ENCODE data around the gene KRTAP10-4.
"Not testable (repeated sequence)": the region's sequence is repeated elsewhere in the genome, so short reads cannot be mapped to it uniquely, and the experiment has no call there.

The KRTAP10-4 gene

DNA sequence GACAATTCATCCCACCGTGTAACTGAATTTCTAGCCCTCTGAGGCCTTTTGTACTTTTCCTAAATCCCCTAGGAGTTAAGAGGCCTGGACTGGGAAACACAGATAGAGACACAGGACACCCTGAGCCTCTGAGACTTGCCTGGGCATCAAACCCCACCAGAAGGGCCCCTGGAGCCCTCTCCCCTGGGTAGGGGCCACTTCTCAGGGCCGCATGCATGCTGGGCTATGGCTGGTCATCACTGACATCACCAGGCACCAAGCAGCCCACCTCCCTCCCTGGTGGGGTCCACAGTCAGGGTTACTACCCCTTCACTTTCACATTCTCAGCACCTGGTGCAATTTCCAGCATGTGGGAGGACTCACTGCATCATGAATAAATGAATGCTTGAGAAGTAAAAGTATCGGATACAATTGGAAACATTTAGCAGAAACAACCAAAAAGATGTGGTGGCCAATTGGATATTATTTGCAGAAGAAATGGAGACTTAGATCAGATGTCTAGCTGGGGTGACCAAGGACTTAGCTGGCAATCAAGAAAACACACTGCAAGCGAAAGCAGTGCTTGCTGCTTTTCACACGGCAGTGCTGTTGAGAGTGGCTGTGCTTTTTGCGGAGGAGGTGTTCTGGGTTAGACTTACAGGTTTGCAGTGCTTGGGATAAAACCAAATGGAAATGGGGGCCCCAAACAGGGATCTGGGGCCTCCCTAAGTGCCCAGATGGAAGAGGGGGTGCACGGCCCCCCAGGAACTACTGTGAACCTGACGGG lies 25.9 kb downstream of the KRTAP10-4 start:
- DNase-seq (ENCODE audit: low read depth) = no peak

DNA sequence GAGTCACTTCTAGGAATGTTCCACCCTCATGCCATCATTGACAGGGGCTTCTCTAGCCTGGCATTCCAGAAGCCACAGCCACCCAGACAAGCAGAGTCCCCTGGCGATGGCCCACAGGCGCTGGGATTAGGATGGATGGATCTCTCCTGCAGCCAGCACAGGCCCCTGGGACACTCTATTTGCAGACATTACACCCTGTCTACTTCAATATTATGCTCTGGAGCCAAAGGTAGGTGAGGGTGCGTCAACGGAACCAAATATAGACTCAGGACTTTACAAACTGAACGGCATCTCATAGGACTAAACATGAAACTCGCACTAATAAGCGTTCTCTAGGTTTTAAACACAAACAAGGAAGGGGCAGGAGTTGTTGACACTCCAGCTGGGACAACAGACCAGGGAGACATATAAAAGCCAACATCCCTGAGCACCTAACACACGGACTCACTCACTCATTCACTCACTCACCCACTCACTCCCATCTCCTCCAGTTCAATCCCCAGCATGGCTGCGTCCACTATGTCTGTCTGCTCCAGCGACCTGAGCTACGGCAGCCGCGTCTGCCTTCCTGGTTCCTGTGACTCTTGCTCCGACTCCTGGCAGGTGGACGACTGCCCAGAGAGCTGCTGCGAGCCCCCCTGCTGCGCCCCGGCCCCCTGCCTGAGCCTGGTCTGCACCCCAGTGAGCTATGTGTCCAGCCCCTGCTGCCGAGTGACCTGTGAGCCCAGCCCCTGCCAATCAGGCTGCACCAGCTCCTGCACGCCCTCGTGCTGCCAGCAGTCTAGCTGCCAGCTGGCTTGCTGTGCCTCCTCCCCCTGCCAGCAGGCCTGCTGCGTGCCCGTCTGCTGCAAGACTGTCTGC lies 26.8 kb downstream of the KRTAP10-4 start, which contains the start of gene KRTAP10-7:
KRTAP10-7 (plus strand) TSS at position 480 of the 861 bp plus-strand sequence; CDS start at position 505, 25 bp downstream.
- not testable (repeated sequence) for DNase-seq (ENCODE audit: low read depth)

DNA sequence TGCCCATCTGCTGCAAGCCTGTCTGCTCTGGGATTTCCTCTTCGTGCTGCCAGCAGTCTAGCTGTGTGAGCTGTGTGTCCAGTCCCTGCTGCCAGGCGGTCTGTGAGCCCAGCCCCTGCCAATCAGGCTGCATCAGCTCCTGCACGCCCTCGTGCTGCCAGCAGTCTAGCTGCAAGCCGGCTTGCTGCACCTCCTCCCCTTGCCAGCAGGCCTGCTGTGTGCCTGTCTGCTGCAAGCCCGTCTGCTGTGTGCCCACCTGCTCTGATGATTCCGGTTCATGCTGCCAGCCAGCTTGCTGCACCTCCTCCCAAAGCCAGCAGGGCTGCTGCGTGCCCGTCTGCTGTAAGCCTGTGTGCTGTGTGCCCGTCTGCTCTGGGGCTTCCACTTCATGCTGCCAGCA lies 27.6 kb downstream of the KRTAP10-4 start:
- DNase-seq (ENCODE audit: low read depth) = not testable (repeated sequence)

DNA sequence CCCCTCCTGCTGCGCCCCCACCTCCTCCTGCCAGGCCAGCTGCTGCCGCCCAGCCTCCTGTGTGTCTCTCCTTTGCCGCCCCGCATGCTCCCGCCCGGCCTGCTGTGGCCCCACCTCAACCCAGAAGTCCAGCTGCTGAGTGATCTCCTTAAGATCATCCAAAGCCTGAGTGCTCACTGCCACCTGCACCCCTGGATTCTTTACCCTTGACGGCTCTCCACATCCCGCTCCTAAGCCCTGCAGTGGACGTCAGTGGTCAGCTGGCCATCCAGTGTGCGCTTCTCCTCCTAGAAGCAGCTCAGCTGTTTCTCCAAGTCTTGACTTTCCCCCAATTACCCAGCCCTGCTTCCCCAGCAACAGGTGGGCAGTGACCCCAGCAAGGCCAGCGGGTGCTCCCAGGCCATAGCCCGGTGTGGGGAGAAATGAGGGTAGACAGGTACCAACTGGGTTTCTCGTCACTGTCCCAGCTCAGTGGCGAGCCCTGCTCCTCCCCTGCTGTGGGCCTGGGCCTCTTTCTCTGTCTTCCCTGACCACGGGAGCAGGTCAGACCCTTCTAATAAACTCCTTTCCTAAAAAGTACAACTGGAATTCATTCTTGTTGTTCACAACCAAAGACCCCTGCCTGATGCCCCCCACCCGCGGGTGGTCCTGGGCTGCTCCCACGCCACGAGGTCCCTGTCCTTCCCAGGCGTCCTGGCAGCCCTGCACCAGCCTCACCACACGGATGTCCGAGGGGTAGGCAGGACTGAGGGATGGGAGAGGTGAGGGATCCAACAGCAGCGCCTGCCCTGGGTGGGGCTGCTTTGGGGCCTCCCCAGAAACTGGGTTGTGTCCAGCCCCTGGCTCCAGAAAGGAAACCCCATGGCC lies 28.3 kb downstream of the KRTAP10-4 start:
- no peak for DNase-seq (ENCODE audit: low read depth)

DNA sequence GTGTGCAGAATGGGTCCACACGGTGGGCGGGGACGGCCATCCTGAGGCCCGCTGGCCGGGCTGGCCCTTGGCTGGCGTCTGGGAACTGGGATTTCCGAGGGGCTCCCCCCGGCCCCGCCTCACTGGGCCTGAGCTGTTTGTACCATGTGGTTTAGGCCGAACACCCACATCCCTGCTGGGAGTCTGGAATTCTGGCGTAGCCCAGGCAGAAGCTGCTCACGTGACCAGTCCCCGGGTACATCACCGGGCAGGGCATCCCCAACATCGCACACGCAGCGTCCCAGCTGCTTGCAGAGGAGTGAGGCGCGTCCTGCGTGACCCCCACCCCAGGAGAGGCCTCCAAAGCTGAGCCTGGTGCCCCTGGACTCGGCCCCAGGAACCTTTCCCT lies 28.9 kb downstream of the KRTAP10-4 start:
- no peak for DNase-seq (ENCODE audit: low read depth)

DNA sequence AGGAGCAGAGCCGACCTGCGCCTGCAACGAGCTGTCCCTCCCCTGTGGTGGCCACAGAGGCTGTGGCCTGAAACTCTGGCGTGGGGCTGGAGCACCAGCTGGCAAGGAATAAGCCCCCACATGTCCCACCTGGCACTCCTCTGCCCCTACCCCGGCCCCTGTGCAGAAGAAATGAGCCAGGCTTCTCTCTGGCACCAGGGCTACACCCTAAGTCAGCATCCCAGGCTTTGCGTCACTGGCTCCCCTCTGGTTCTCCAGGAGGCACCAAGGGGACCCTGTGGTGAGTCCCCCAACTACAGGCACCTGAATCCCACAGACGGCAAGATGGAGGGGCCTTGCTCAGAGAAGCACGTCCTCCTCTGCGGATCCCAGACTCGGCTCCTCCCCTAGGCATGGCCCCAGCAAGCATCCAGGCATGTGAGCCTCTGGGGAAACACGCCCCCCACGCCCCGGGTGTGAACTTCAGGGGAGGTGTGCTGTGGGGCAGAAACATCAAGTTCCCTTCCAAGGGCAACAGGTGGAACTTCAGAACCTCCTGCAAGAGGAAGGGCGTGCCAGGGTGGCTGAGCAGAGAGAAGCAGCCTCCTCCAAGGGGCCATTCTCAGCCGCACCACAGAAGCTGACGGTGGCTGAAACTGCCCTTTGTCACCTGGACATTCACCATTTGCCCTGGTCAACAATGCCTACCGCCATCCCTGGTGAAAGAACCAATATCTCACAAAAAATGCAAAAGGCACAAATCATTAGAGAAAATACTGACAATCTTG lies 29.8 kb downstream of the KRTAP10-4 start:
- DNase-seq (ENCODE audit: low read depth) = no peak

DNA sequence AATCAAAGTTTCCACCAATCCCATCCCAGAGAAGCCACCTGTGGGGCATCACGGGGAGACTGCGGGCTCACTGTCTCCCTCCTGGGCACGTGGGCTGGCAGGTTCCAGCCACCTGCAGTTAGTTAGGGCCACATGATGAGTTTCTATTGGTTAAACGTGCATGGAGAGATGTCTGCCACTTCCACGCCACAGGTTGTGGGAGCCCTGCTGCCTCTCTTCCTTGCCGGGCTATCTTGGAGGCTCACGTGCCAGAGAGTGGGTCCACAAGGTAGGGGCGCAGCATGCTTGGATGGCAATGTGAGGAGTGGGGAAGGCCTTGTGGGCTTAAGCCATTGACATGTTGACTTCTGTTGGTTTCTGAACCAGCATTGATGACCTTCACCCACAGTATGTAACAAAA lies 30.4 kb downstream of the KRTAP10-4 start:
- no peak for DNase-seq (ENCODE audit: low read depth)

DNA sequence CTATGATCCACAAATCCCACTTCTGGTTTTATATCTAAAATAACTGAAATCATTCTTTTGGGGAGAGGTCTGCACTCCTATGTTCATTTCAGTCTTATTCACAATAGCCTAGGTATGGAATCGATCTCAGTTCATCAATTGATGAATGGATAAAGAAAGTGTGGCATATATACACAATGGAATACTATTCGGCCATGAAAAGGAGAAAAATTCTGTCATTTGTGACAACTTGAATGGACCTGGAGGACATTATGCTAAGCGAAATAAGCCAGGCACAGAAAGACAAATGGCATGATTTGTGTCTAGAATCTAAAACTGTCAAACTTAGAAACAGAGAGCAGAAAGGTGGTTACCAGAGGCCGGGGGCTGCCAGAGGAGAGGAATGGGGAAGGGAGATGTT lies 33.0 kb downstream of the KRTAP10-4 start:
- DNase-seq (ENCODE audit: low read depth) = no peak

DNA sequence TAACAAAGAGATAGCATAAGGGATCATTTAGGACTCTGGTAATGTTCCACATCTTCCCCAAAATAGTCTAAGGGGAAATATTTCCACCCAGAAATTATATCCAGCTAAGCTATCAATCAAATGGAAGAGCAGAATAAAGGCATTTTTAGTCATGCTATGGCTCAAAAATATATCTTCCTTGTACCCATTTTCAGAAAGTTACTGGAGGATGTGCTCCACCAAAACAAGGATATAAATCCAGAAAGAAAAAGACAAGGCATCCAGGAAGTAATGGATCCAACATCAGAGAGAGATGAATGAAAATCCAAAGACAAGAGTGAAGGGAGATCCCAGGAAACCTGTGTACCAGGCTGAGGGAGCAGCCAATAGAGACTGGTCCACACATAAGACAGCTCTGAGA lies 35.7 kb downstream of the KRTAP10-4 start:
- no peak for DNase-seq (ENCODE audit: low read depth)

DNA sequence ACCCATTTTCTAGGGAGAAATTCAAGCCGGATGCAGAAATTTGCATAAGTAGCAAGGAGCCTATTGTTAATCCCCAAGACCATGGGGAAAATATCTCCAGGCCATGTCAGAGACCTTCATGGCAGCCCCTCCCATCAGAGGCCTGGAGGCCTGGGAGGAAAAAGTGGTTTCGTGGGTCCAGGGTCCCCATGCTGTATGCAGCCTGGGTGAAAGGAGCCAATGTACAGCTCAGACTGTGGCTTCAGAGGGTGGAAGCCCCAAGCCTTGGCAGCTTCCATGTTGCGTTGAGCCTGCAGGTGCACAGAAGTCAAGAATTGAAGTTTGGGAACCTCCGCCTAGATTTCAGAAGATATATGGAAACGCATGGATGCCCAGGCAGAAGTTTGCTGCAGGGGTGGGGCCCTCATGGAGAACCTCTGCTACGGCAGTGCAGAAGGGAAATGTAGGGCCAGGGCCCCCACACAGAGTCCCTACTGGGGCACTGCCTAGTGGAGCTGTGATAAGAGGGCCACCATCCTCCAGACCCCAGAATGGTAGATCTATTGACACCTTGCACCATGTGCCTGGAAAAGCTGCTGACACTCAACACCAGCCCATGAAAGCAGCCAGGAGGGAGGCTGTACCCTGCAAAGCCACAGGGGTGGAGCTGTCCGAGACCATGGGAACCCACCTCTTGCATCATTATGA lies 36.8 kb downstream of the KRTAP10-4 start:
- DNase-seq (ENCODE audit: low read depth) = not testable (repeated sequence)

DNA sequence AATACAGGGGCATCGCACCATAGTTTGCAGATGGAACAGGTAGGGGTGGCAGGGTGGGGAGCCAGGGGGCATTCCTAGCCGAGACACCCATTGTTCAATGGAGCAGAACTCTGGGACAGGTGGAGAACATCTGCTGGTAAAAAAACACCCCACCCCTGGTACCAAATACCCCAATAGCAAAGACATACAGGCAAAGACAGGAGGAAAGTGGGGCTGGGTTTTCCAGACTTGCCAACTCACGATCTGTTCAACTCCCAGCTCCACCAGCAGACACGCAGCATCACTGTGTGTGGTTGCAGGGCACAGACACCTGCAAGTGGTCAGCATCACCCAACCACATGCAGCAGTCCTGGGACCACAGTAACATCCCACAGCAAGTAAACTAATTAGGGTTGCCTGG lies 38.0 kb downstream of the KRTAP10-4 start:
- no peak for DNase-seq (ENCODE audit: low read depth)

DNA sequence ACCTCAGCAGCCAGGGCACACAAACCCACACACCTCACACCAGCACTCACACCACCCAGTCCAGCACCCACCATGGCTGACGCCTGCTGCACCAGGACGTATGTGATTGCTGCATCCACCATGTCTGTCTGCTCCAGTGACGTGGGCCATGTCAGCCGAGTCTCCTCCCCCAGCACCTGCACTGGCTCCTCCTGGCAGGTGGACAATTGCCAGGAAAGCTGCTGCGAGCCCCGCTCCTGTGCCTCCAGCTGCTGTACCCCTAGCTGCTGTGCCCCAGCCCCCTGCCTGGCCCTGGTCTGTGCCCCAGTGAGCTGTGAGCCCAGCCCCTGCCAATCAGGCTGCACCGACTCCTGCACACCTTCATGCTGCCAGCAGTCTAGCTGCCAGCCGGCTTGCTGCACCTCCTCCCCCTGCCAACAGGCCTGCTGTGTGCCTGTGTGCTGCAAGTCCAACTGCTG lies 38.5 kb downstream of the KRTAP10-4 start, which contains the start of gene KRTAP10-8:
KRTAP10-8 (plus strand) TSS at position 51 of the 458 bp plus-strand sequence; CDS start at position 73, 22 bp downstream.
- no peak for DNase-seq (ENCODE audit: low read depth)

DNA sequence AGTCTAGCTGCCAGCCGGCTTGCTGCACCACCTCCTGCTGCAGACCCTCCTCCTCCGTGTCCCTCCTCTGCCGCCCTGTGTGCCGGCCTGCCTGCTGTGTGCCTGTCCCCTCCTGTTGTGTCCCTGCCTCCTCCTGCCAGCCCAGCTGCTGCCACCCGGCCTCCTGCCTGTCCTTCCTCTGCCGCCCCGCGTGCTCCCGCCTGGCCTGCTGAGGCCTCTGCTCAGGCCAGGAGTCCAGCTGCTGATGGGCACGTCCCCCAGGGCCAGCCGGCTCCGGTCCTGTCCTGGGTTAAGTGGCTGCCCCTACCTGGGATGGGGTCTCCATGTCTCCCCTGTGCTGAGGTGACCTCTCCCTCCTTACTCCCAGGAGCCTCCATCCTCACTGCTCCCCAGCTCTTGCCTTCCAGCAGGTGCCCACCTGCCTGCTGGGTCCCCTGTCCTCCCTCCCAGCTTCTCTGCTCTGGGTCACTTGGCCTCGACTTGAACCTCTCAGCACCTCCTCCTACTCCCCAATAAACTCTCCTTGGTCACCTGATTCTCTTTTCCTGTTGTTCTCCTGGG lies 39.2 kb downstream of the KRTAP10-4 start:
- no peak for DNase-seq (ENCODE audit: low read depth)

DNA sequence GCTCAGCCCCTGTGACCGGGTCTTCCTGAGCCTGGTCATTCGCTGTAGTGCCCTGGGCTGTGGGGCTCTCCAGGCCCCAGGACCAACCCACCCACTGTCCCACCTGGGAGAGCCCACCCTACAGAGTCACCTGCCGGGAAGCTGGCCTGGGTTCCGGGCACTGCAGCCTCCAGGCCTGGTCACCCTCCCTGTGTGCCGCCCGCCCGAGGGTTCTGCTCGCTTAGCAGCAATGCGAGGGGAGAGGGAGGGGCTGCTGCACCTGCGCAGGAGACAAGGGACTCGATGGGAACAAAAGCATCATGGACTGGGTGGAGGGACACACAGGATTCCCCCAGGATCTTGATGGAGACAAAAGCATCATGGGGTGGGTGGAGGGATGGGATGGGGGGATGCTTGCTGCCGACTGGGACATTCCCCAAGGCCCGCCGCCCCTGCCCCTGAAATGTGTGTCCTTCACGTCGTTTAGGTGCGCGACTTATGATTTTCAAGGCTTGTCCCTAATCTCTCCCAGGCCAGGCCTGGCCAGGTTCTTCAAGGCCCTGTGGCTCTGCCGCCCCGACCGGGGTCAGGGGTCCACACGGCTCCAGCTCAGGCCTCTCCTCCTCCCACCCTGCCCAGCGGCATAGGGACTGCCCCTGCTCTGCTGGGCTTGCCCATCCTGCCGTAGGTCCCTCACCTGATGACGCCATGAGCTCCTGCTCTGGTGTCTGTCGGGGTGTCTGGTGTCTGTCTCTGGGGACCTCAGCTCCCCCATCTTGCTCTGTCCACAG lies 40.0 kb downstream of the KRTAP10-4 start:
- DNase-seq (ENCODE audit: low read depth) = no peak

DNA sequence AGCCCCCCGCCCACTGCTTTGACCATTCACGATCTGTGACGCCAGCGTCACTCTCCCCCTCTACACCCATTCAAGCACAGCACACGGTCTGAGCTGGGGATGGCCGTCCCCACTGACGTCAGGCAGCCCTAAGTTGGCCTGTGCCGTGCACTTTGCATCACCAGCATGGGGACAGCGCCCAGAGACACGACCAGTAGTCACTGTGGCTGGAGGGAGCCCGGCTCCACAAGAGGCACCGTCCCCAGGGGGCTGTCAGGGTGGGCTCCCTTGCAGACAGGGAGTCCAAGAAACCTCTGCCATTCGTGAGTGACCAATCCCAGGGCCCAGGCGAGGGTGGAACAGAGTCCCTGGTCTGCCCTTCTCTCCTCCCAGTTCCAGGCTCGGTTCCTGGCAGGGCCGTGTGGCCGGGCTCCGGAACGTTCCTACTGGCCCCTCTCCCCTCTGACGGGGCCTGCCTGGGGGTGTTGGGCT lies 40.7 kb downstream of the KRTAP10-4 start:
- DNase-seq (ENCODE audit: low read depth) = no peak

DNA sequence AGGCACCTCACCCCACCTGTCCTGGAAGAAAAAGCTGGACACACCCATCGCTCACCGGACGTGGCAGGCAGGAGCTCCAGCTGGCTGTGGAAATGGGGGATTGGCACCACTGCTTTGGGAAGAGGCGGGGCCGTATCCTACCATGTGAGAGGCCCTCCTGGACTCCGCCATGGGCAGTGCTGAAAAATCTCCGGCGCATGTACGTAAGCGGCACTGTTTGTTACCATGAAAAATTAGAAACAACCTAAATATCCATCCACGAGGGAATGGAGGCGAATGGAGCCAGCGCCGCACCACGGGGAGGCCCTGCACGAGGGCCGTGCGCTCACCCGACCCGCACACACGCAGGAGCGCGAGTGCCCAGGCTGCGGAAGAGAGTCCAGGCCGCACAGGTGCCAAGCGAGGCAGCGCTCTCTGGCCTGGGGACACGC lies 41.4 kb downstream of the KRTAP10-4 start:
- no peak for DNase-seq (ENCODE audit: low read depth)

DNA sequence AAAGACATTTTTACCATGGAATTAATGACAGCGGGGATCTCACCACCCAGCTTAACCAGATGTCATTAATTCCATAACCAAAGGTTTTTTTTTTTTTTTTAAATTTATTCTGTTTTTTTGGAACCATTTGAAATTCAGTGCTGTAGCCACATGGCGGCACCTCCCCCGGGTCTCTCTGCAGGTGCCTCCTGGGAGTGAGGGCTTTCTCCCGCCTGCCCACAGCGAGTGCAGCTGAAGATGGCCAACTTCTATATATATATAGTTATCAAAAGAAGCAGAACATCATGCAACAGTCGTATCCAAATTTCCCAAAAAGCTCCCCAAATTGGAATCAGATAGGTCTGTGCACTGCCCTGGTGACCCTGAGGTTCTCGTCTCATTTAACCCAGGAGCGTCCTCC lies 41.9 kb downstream of the KRTAP10-4 start:
- DNase-seq (ENCODE audit: low read depth) = no peak

DNA sequence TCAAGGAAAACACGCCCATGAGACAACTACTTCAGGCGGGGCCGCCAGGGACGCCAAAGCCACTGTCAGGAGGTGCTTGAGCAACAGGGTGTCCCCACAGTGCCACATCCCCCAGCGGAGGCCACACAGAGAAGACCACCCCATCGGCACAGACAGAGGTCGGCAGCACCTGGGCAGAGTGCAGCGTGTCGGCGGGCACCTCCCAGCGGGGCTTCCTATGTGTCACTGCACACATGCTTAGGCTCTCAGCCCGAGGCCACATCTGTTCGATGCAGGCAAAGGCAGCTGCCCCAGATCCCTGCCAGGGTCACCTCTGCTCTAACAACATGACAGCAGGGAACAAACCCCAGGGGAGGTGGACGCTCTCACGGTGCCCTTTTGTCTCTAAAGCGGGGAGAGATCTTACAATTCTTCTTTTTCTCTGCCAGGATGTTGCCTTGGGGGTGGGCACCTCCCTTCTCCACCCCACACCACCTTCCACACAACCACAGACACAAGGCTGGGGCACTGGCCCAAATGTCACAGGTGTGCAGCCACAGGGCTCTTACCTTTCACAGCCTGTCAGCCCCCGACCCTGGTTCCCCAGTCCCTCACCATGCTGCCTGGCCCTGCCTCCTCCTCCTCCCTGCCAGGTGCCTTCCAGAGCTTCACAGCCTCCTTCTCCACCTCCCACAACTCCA lies 42.5 kb downstream of the KRTAP10-4 start:
- DNase-seq (ENCODE audit: low read depth) = no peak

DNA sequence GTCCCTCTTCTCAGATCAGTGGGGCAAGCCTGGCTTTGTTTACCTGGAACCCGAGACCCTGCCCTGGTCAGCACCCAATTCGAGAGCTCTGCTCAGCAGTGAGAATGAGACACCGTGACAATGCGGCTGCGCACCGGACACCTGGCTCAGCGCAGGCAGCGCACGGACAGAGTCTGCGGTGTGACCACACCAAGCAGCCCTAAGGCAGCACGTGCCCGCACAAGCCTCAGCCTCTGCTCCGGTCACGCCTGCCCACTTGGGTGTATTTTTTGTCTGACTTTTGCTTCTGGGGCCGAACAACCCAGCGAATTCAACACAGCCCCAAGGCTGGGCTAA lies 43.0 kb downstream of the KRTAP10-4 start:
- DNase-seq (ENCODE audit: low read depth) = no peak

Data from fibroblast of gingiva (primary cell).